Lung (tissue), 12 donors: Measurements from ENCODE around the gene COMMD1. TPM values are rescaled to one million over a fixed set of nuclear protein-coding genes. Genes with fewer than 3 reads are reported as not detected.

ENCODE experiments used
- ATAC-seq: fragments of 200-7000 bp; cut with Tn5 transposase; one replicate; pipeline ENCODE4 v1.9.1; 2020; ENCODE audit warnings: moderate number of reproducible peaks; ENCODE audit not compliant: insufficient read depth, low FRiP score
- DNase-seq, 3 donors: peaks; one replicate each; pipeline ENCODE4 v3.0.0-alpha.2; 2013 to 2017
- H3K27ac ChIP-seq, 2 donors: one replicate each; pipeline ENCODE4 v1.5.1; 2013; ENCODE audit warnings: mild to moderate bottlenecking in 2 of 2, moderate library complexity in 2 of 2, control low read depth in 1 of 2, inconsistent platforms in 1 of 2, low read depth in 1 of 2, low read length in 1 of 2
- H3K27me3 ChIP-seq, 3 donors: one replicate each; pipeline ENCODE4 v1.5.1; 2013; ENCODE audit warnings: low read length in 2 of 3; ENCODE audit not compliant: control insufficient read depth in 3 of 3, insufficient read depth in 3 of 3
- H3K36me3 ChIP-seq, 4 donors: one replicate each; pipeline ENCODE4 v1.5.1; 2013; ENCODE audit warnings: low read length in 4 of 4, mild to moderate bottlenecking in 1 of 4, moderate library complexity in 1 of 4; ENCODE audit not compliant: control insufficient read depth in 4 of 4, insufficient read depth in 4 of 4
- H3K4me1 ChIP-seq, 5 donors: one replicate each; pipeline ENCODE4 v1.5.1; 2013; ENCODE audit warnings: low read length in 5 of 5, mild to moderate bottlenecking in 2 of 5, moderate library complexity in 1 of 5; ENCODE audit not compliant: control insufficient read depth in 5 of 5, insufficient read depth in 5 of 5
- H3K4me3 ChIP-seq: one replicate; pipeline ENCODE4 v1.5.1; 2013; ENCODE audit warnings: mild to moderate bottlenecking, control low read depth, moderate library complexity
- H3K9ac ChIP-seq, 2 donors: one replicate each; pipeline ENCODE4 v1.5.1; 2013; ENCODE audit warnings: low read length in 2 of 2, control low read depth in 1 of 2; ENCODE audit not compliant: insufficient read depth in 1 of 2
- H3K9me3 ChIP-seq, 4 donors: one replicate each; pipeline ENCODE4 v1.5.1; 2013; ENCODE audit warnings: low read length in 3 of 4, mild to moderate bottlenecking in 1 of 4, moderate library complexity in 1 of 4; ENCODE audit not compliant: control insufficient read depth in 4 of 4, insufficient read depth in 3 of 4
- CTCF ChIP-seq: IDR thresholded peaks from 2 replicates; pipeline ENCODE4 v1.5.1; 2012; ENCODE audit warnings: mild to moderate bottlenecking; ENCODE audit errors: control extremely low read depth, extremely low read depth
- WGBS, 2 donors: extraction: QIAGEN DNeasy Blood & Tissue Kit; methylation state at CpG; one replicate each; pipeline ENCODE4 v1.1.7; 2013; 5-methylcytosine and 5-hydroxymethylcytosine counted together
- polyA plus RNA-seq, 2 donors: library from polyadenylated mRNA; stranded (reverse); fragments of 200-250 nt; gene quantifications; one replicate each; pipeline ENCODE4 v1.2.1, GENCODE V29; 2013
- total RNA-seq, 2 donors: library from RNA; depleted of rRNA in 1 of 2; stranded (reverse); fragments of >200 nt in 1 of 2; gene quantifications; one replicate each; pipeline ENCODE4 v1.2.1, GENCODE V29; 2014 to 2021
- donor health status: control.
- donor health status: control.
- donor health status: Bipolar disorder and iron deficiency.
- donor health status: healthy.
- donor health status: DM: yes; HTN: yes; CAD: no.

The COMMD1 gene
- total and polyA plus RNA-seq, 4 donors, result 31.0 to 41.7 (median 35.2) TPM

- peaks cover 0 to 3% (median 0%) of the 10 kb centered on the region in 5 donors for H3K4me1 ChIP-seq
- H3K9ac ChIP-seq, result no peak overlapping the region
- no peak overlapping the region for H3K27ac ChIP-seq
- no peak overlapping the region for H3K4me3 ChIP-seq
- no peaks in the 10 kb centered on the region for H3K36me3 ChIP-seq
- TF ChIP-seq CTCF, result no peak
- no peak for ATAC-seq
- no peaks in the 10 kb centered on the region for H3K9me3 ChIP-seq
- no peak for DNase-seq
- WGBS, 2 donors, result 76 to 78% methylated on average over 10 of the region's 10 CpGs
- H3K27me3 ChIP-seq, result no peaks in the 10 kb centered on the region
Measured at GRCh38 chr2:62099523-62100175, 194.2 kb downstream of the COMMD1 start.

- WGBS, 2 donors, result 96 to 97% methylated on average over 2 of the region's 2 CpGs
- Histone ChIP-seq H3K4me1 (peaks cover 0 to 3% (median 0%) of the 10 kb centered on the region in 5 donors), H3K27me3 (no peaks in the 10 kb centered on the region), H3K9me3 (no peaks in the 10 kb centered on the region), H3K4me3 (no peak overlapping the region), H3K9ac (no peak overlapping the region), H3K27ac (no peak overlapping the region), H3K36me3 (no peaks in the 10 kb centered on the region)
- ATAC-seq (no peak), DNase-seq (no peak)
- TF ChIP-seq CTCF, result no peak
Measured at GRCh38 chr2:62101886-62102285, 196.4 kb downstream of the COMMD1 start.

GRCh38 chr2:62102402-62102920, 197.0 kb downstream of the COMMD1 start:
- no peak overlapping the region for H3K27ac ChIP-seq
- ATAC-seq (no peak), DNase-seq (no peak)
- H3K27me3 ChIP-seq, result no peaks in the 10 kb centered on the region
- H3K9me3 ChIP-seq, result no peaks in the 10 kb centered on the region
- no peak for TF ChIP-seq CTCF
- peaks cover 0 to 3% (median 0%) of the 10 kb centered on the region in 5 donors for H3K4me1 ChIP-seq
- H3K36me3 ChIP-seq, result no peaks in the 10 kb centered on the region
- no peak overlapping the region for H3K9ac ChIP-seq
- 96 to 100% methylated on average over 1 of the region's 1 CpG for WGBS, 2 donors
- H3K4me3 ChIP-seq, result no peak overlapping the region
